ENCODE data around the gene LZTR1. TPM values are rescaled to one million over a fixed set of nuclear protein-coding genes. Genes with fewer than 3 reads are reported as not detected.

The LZTR1 gene
- total and polyA plus RNA-seq, 2 of the 8 experiments (the other 6 are each of a cell fraction or from before 2014, with no cell fraction given), result 22.3 to 31.0 TPM

DNA sequence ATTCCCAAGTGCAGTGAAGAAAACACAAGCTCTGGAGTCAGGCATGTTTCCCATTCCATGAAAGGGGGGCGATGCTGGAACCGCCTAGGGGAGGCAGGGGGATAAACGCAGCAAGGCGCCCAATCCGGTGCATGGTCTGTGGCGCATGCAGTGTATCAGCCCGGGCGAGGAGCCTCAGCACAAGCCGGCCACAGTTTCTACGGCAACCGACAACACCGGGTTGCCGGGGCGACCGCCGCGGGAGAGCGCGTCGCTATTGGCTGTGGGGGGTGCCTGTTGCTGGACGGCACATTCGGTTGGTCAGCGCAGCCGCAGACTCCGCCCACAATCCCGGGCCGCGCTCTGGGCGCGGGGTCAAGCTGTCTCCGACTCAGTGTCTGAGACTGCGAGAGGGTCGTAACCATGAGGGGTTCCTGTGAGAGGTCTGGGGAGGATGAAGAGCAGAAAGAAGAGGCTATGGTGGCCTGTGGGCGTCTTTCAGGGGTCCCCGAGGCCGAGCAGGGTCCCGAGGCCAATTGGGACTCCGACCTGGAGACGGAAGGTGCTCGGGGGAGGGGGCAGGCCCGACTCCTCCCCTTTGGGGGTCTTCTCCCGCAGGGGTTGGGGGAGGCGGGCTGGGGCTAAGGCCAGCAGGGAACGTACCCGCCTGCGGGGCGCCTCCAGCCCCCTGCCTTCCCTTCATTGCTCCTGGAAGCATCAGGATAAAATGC, 63.6 kb downstream of the LZTR1 start, which contains the start of gene LRRC74B (continued):
- no peak for TF ChIP-seq ATF3 (IDR thresholded peaks at IDR 0.05; ENCODE audit: insufficient read depth, low read depth, low read length)
- TF ChIP-seq CBX8 (IDR thresholded peaks at IDR 0.05; ENCODE audit: borderline replicate concordance, low read depth, low read length), result no peak
- TF ChIP-seq, protein P1, sequence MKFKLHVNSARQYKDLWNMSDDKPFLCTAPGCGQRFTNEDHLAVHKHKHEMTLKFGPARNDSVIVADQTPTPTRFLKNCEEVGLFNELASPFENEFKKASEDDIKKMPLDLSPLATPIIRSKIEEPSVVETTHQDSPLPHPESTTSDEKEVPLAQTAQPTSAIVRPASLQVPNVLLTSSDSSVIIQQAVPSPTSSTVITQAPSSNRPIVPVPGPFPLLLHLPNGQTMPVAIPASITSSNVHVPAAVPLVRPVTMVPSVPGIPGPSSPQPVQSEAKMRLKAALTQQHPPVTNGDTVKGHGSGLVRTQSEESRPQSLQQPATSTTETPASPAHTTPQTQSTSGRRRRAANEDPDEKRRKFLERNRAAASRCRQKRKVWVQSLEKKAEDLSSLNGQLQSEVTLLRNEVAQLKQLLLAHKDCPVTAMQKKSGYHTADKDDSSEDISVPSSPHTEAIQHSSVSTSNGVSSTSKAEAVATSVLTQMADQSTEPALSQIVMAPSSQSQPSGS (IDR thresholded peaks at IDR 0.05; ENCODE audit: low read length), result no peak
- no peak for TF ChIP-seq FOSL1 (IDR thresholded peaks at IDR 0.05; ENCODE audit: insufficient read depth, low read depth, low read length)
- no peak for TF ChIP-seq GTF2F1 (IDR thresholded peaks at IDR 0.05; ENCODE audit: borderline replicate concordance, low read depth, low read length)
- peak; percentile 76 for TF ChIP-seq SP2 (IDR thresholded peaks at IDR 0.05; ENCODE audit: low read length)
- no peak for TF ChIP-seq CEBPB (IDR thresholded peaks at IDR 0.05; ENCODE audit: low read depth, low read length)
- peak; percentile 82 to 98; a peak in 3 of 4 replicates for TF ChIP-seq SIN3A (conservative IDR thresholded peaks at IDR 0.05 in 1 of 2, IDR thresholded peaks at IDR 0.05 in 1 of 2; ENCODE audit: low read depth in 1 of 2, low read length in 2 of 2)
- no peak for TF ChIP-seq POU5F1 (IDR thresholded peaks at IDR 0.05; ENCODE audit: low read depth, low read length)
- TF ChIP-seq CTCF (IDR thresholded peaks at IDR 0.05; ENCODE audit: control extremely low read depth in 1 of 3, insufficient read depth in 1 of 3, low read depth in 1 of 3, low read length in 3 of 3), result no peak
- no peak for TF ChIP-seq SP4 (IDR thresholded peaks at IDR 0.05; ENCODE audit: low read length)
- TF ChIP-seq SRF (IDR thresholded peaks at IDR 0.05; ENCODE audit: low read depth, low read length), result peak; percentile 16; the same call in 1 of the 2 replicates
- TF ChIP-seq JUN (IDR thresholded peaks at IDR 0.05; ENCODE audit: low read depth, low read length), result no peak
- no peak for TF ChIP-seq POLR2AphosphoS5 (IDR thresholded peaks at IDR 0.05; ENCODE audit: low read depth, low read length)
- no peak for TF ChIP-seq CTBP2 (IDR thresholded peaks at IDR 0.05; ENCODE audit: borderline replicate concordance, insufficient read depth, insufficient read length, low read length)
- no peak; the same call in 1 of the 2 replicates for TF ChIP-seq TBP (IDR thresholded peaks at IDR 0.05; ENCODE audit: low read depth, low read length)
- TF ChIP-seq BRCA1 (IDR thresholded peaks at IDR 0.05; ENCODE audit: low read depth, low read length), result no peak
- no peak for TF ChIP-seq TEAD4 (IDR thresholded peaks at IDR 0.05; ENCODE audit: low read depth, low read length)
- TF ChIP-seq KDM1A (IDR thresholded peaks at IDR 0.05; ENCODE audit: borderline replicate concordance, low read length), result no peak
- TF ChIP-seq SIRT6 (IDR thresholded peaks at IDR 0.05; ENCODE audit: low read length), result no peak
